ENCODE measurements around the gene MAPKAP1.
"Not testable (repeated sequence)": the region's sequence is repeated elsewhere in the genome, so short reads cannot be mapped to it uniquely, and the experiment has no call there.

The MAPKAP1 gene

DNA sequence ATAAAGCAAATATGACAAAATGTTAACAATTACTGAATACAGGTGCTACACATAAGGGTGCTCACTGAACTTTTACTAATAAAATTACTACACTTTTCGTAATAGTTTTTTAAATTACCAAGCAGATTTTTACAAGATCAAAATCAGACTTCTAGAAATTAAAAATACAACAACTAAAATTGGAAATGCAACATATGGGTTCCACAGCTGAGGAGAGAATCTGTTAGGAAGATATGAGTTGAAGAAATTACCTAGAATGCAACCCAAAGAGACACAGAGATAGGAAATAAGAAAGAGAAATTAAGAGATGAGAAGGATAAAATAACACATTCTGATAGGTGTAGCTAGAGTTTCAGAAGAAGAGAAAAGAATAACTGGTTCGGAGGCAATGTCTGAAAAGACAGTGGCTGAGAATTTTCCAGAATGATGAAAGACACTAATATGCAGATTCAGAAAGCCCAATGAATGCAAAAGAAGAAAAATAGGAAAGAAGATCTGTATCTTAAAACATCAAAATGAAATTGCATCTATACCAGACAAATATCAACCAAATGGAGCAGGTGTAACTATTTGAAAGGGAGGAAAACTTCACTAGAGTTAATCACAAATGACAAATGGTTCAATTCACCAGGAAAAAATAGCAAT lies 95.8 kb downstream of the MAPKAP1 start:
- no peak for DNase-seq (ENCODE audit: extremely low read depth in 1 of 2, low read depth in 1 of 2)

DNA sequence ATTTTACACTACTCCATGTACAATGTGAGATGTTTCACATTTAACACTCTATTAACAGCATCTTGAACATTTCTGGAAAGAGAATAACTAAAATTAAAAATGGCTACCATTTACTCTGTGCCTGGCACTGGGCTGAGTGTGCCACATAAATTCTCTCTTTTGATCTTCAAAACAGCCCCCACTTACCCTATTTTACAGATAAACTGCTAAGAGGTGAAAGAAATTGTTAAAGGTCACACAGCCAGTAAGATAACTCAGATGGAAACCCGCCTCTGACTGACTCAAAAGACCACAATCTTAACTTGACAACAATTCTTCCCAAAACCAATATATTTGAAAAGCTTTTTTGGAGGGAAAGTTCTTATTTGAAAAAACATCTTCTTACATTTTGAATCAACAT lies 97.3 kb downstream of the MAPKAP1 start:
- DNase-seq (ENCODE audit: extremely low read depth in 1 of 2, low read depth in 1 of 2) = no peak

DNA sequence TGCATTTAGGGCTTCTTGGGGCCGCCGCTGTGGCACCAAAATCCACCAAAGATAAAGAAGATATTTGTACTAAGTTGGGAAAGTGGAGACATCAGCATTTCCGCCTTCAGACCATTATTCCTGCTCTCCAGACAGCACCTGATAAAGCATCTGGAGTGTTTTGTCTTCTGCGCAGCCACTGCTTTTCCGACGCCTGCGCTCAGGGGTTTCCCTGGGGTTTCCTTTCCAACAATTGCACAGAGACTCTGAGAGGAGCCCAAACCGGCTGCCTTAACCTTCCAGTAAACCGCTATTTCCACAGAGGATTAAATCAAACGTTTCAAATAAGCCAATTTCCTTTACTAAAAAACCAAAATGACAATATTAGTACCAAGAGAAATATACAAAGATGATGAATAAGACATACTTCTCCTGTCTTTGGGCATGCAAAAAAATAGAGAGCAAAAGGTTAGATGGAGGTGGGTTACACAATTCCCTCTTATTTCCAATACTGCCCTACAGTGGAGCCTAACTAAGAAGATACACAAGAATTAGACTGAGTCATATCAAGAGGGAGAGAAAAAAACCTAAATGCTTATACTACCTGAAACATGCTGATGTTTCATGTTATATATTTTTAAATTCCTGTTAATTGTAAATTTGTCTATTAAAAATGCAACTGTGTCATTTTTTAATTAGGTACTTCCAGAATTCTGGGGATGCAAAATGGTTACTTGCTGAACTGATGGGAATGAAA lies 98.4 kb downstream of the MAPKAP1 start:
- no peak for DNase-seq (ENCODE audit: extremely low read depth in 1 of 2, low read depth in 1 of 2)

DNA sequence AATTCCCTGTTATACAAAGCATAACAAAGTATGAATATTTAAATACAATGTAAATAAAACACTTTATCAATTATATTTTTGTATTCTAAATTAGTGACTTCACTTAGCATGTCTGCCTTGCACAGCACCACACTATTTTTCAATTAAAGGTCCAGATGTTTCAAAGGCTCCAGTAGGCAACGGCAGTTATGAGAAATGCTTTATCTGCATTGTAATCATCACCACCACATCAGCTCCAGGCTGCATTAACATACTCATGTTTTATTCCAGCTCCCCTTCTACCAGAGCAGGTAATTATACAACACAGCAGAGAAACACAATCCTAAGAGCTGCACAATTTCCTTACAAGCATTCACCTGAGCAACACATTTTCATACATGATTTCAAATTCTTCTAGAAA lies 102.8 kb downstream of the MAPKAP1 start:
- DNase-seq (ENCODE audit: extremely low read depth in 1 of 2, low read depth in 1 of 2) = no peak

DNA sequence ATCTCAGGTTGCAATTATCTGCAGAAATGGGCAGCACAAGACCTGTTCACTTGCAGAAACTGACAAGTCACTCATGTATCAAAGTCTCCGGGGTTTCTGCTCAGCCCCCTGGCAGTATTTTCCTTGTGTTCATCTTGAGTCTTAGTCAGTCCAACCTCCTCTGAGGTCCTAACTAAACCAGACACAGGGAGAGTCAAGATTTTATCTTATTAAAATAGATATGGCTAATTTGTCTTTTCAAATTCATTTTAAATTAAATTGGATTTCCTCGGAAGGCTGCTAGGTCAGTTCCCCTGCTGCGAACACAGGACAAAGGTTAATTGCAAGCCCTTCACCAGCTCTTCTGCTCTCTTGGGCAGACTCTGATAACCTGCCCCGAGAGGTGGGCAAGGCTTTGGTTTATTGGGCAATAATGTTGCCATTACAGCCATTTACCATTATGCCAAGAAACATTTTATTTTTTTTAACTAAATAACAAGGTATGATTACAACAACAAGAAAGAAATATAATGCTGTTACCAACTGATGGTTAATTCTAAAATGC lies 103.5 kb downstream of the MAPKAP1 start:
- no peak for DNase-seq (ENCODE audit: extremely low read depth in 1 of 2, low read depth in 1 of 2)

DNA sequence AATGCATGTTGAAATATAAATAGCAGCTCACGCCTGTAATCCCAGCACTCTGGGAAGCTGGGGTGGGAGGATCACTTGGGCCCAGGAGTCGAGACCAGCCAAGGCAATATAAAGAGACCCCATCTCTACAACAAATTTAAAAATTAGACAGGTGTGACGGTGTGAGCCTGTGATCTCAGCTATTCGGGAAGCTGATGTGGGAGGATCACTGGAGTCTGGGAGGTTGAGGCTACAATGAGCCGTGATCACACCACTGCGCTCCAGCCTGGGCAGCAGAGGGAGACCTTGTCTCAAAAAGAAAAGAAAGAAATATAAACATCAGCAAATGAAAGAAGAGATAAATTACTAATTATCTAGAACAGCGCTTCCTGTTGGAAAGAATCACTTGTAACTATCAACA lies 105.0 kb downstream of the MAPKAP1 start:
- DNase-seq (ENCODE audit: extremely low read depth in 1 of 2, low read depth in 1 of 2) = no peak

DNA sequence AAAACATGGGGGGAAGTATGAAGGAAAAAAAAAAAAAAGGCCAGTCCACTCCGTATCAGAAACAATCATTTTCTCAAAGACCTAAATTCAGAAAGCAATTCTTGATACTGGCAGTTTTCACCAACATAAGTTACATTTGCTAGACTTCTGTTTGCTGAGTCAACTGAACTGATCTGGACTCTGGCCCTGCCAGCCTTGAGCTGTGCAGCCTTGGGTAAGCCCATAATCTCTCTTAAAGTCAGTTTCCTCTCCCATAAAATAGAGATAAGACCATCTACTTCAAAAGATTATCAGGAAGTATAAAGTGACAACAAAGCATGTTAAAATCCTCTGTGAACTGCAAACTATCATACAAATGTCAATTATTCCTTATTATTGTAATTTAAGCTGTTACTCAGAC lies 106.8 kb downstream of the MAPKAP1 start:
- no peak for DNase-seq (ENCODE audit: extremely low read depth in 1 of 2, low read depth in 1 of 2)

DNA sequence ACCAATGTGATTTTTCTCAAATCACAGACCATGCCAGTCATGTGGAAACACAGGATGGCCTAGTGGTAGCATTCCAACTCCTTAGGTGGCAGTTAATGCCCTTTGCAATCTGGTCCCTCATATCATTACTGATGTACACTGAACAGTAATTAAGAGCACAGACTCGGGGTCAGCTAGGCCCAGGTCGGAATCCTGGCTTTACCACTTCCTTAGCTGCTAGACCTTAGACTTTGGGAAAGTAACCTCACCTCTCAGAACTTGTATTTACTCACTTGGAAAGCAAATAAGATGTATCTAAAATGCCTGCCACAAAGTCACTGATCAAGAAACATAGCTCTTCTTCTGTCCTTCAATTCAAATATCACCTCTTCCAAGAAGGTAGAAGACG lies 112.8 kb downstream of the MAPKAP1 start:
- no peak for DNase-seq (ENCODE audit: extremely low read depth in 1 of 2, low read depth in 1 of 2)

DNA sequence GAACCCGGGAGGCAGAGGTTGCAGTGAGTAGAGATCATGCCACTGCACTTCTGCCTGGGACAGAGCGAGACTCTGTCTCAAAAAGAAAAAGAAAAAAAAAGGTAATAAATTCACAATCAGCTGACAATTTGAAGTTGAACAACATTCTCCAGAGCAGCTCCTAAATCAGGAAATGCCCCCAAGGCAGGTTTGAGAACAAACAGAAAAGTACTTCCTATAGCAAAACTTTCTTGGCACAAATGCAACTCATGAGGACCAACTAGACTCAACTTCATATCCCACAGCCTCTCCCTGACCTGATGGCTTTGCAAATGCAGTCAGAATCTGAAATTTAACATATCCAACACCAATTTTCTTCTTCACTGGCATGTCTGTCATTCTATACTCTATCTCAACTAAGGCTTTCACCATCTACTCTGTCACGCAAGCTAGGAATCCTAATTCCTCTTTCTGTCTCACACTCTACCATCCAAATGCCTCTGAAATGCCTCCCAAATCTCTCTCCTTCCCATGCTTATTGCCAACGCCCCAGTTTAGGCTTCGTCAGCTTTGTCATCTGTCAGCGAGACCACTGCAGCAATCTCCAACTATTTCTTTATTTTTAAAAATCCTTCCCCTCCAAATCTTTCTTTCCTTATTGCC lies 113.3 kb downstream of the MAPKAP1 start:
- no peak for DNase-seq (ENCODE audit: extremely low read depth in 1 of 2, low read depth in 1 of 2)

DNA sequence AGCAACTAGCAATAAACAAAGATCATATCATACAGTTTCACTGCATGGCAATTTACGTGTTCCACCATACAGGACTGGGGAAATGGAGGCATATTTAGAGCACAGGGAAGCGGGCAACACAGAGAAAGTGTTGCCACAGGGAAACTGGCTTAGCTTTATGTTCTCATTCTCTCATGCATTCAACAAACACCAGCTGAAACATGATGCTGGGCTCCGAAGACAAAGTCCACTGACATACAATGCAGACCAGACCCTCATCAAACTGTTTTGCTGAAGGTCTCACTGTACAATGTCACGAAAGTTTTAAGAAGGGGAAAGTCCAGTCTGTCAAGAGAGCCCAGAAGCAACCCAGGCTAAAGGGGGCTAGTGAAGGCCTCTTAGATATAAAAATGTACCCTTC lies 115.1 kb downstream of the MAPKAP1 start:
- no peak for DNase-seq (ENCODE audit: extremely low read depth in 1 of 2, low read depth in 1 of 2)

DNA sequence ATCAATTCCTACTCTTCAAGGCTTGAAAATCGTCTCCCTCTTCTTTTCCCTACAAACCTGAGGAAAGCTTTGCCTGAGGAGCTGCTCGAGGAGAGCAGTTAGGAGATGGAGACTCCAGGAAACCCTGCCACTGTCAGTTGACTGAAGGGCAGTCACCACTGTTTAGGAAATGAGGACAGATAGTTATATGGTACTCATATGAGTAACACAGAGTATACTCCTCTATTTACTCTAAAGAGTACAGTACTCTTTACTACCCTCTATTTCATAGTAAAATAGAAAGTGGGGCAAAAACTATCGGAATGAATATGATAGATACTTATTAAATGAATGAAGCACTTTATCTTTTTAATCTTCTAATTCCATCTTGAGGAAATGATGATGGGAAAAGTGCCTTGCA lies 115.8 kb downstream of the MAPKAP1 start:
- DNase-seq (ENCODE audit: extremely low read depth in 1 of 2, low read depth in 1 of 2) = no peak

DNA sequence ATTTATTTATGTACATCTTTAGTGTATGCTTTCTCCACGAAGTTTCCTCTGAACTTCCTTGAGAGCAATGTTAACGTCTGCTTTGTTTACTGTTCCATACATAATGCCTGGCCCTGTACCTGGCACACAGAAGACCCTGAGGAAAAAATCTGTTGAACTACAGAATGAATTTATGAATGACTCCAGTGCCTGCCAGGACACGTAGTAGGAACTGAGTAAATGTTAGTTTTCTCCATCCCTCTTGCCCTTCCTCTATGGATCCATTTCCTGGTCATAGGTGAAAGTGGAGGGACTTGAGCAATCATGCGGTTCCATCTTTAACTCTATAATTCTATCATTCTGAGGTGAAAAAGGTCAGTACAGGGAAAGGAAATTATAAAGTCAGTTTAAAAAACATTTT lies 117.7 kb downstream of the MAPKAP1 start:
- no peak for DNase-seq (ENCODE audit: extremely low read depth in 1 of 2, low read depth in 1 of 2)

DNA sequence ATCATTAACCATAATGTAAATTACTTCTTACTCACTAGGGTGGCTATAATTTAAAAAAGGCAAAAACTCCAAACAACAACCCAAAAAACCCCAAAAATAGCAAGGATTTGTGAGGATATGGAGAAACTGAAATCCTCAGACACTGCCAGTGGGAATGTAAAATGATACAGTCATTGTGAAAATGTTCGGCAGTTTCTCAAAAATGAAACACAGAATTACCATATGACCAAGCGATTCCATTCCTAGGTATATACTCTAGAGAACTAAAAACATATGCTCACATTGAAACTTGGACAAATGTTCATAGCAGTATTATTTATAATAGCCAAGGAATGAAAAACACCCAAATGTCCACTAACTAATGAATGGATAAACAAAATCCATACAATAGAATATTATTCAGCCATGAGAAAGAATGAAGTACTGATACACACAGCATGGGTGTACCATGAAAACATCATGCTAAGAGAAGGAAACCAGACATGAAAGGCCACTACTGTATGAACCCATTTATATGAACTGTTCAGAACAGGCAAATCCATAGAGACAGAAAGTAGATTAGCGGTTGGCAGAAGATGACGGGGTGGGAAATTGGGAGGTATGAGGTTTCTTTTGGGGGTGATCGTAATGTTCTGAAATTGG lies 119.1 kb downstream of the MAPKAP1 start:
- no peak for DNase-seq (ENCODE audit: extremely low read depth in 1 of 2, low read depth in 1 of 2)

DNA sequence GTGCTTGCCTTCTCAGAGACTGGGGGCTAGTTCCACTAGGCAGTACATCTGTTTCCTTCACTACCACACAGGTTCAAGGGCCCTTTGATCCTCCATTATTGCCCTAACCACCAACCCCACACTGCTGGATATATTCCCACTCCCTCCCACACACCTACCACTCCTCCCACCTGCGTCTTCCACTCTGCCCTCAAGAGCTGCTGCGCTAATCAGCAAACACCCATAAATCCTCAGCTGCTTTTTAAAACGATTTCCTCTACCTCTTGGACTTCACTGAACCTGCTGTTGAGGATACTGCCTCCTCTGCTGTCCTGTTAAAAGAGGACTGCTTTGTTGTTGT lies 120.9 kb downstream of the MAPKAP1 start:
- no peak for DNase-seq (ENCODE audit: extremely low read depth in 1 of 2, low read depth in 1 of 2)

DNA sequence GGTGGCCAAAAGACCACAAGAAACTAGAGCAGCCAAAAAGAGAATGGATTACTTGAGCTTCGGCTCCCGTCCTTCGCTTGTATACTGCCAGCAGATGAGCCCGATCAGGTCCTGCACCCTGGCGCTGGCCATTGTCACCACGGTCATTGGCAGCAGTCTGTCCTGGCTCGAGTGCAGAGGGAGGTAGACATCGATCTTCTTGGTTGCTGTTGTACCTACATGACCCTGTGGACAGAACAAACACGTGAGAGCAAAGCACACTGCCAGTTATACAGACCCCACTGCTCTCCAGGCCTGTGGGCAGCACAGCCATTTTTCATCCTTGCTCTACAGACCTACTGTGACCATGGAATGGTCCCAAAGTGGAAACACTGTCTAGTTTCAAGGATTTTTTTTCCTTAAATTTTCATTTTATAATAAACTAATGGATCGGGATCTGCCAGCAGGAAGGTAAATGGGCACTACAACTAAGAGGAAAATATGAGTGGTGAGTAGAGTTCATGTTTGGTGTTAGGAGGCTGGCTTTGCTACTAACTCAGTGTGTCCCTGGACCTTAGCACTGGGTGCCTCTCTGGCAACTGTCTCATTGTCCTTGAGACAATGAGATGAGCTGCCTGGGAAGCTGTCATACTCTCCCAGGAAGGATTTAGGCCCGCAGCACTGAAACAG lies 121.4 kb downstream of the MAPKAP1 start:
- DNase-seq (ENCODE audit: extremely low read depth in 1 of 2, low read depth in 1 of 2) = no peak

DNA sequence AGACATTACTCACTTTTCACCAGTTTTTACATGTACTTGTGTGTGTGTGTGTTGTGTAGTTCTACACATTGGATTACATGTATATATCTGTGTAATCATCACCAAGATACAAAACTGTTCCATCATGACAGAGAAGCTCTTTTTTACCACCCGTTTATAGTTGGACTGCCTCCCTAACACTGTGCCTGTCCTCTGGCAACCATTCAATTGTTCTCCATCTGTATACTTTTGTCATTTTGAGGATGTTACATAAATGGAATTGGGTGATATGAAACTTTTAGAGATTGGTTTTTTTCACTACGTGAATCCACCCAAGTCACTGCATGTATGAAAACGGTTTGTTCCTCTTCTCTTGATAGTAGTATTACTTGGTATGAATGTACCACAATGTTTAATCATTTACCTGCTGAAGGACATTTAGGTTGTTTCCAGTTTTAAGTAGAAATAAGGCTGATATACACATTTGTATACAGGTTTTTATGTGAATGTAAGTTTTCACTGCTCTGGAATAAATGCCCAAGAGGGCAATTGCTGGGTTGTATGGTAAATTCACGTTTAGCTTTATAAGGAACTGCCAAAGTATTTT lies 126.2 kb downstream of the MAPKAP1 start:
- DNase-seq (ENCODE audit: extremely low read depth in 1 of 2, low read depth in 1 of 2) = no peak

DNA sequence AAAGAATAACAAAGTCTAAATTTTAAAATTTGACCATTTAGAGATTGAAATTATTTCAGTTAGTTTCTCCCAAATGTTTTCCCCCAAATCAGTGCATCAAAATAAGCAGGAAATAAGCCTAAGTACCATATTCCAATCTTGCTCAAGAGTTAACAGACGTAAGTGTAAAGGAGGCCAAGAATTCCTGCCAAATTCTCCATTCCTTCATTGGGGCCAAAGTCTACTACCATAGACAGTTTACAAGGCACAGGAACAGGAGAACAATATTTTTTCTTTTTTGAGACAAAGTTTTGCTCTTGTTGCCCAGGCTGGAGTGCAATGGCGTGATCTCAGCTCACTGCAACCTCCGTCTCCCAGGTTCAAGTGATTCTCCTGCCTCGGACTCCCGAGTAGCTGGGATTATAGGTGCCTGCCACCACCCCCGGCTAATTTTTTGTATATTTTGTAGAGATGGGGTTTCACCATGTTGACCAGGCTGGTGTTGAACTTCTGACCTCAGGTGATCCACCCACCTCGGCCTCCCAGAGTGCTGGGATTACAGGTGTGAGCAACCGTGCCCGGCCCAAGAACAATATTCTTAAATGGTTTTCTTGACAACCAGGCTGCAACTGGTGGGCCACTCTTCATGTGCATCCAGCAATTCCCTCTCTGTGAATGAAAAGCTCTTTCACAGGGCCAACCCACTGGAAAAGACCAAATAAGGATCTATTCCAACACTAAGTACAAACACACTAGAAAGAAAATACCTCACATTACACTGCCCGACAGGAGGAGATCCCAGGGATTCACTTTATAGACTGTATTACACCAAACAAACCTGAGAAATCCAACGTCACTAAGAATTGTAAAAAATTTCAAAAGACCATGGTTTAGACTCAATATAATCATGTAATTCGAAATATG lies 127.7 kb downstream of the MAPKAP1 start:
- no peak for DNase-seq (ENCODE audit: extremely low read depth in 1 of 2, low read depth in 1 of 2)

DNA sequence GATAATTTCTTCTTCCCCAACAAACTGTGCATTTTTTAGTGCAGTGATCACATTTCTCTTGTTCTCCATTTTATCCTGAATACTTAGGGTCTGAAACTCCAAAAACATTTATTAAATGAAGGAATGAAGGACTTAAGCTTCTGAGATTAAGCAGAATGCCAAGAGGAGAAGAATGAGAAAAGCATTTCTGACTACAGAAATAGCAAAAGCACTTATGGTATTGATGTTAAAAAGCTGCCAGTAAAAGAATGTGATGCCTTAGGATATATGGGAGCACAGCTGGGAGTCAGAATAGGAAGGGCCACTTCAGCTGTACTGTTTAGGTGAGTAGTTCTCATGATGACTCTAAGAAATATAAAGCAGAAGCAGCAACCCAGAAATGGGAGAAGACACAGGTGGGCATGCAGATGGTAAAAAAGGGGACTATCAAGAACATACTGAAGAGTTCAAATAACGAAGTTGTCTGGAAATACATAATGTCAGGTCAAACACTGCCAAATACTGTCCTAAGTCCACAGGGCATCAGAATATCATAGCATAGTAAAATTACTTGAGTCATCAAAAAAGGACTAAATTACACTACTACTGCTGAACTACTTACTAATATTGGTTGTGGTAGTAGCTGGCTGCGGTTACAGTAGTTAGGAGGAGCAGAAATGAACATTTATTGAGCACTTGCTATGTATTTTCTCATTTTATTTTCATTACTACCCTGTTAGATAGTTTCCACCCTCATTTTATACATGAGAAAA lies 132.7 kb downstream of the MAPKAP1 start:
- no peak for DNase-seq (ENCODE audit: extremely low read depth in 1 of 2, low read depth in 1 of 2)

DNA sequence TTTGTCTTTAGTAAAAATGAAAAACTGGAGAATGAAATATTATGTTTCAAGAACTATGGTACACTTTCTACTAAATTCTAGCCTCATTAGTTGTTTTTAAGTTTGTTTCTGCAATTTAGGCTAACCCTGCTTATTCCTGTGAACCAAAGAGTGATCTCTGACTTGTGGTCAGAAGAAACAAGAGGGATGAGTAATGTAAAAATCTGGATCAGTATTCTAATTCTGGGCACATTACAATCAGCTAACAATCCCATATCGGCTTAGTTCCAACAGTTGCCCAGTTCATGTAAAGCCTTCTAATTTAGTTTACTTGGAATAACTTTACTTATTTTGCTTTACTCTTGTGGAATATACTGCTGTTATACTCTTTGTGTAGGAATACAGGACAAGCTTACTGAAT lies 134.5 kb downstream of the MAPKAP1 start:
- not testable (repeated sequence) for DNase-seq (ENCODE audit: extremely low read depth in 1 of 2, low read depth in 1 of 2)
